ENCODE data around the gene MRPL11. TPM values are rescaled to one million over a fixed set of nuclear protein-coding genes. Genes with fewer than 3 reads are reported as not detected.

MRPL11 gene
- total and polyA plus RNA-seq, 8 donors: 15.7 to 30.2 (median 22.3) TPM

DNA sequence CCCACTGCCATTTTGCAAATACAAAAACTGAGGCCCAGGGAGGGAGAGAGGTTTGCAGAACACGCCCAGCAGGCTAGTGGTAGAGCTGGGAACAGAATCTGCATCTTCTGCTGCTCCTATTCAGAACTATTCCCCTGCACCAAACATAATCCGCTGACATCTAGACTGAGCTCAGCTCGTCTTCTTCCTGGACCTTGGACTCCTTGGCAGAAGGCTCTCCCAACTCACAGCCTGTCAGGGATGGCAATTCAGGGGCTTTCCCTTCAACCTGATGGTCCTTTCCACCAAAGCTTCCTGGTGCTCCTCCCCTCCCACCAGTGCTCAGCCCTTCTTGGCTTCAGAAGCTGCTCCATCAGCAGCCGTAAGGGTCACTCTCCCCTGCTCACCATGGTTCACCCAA, 27.3 kb downstream of the MRPL11 start:
- TF ChIP-seq, protein P1, sequence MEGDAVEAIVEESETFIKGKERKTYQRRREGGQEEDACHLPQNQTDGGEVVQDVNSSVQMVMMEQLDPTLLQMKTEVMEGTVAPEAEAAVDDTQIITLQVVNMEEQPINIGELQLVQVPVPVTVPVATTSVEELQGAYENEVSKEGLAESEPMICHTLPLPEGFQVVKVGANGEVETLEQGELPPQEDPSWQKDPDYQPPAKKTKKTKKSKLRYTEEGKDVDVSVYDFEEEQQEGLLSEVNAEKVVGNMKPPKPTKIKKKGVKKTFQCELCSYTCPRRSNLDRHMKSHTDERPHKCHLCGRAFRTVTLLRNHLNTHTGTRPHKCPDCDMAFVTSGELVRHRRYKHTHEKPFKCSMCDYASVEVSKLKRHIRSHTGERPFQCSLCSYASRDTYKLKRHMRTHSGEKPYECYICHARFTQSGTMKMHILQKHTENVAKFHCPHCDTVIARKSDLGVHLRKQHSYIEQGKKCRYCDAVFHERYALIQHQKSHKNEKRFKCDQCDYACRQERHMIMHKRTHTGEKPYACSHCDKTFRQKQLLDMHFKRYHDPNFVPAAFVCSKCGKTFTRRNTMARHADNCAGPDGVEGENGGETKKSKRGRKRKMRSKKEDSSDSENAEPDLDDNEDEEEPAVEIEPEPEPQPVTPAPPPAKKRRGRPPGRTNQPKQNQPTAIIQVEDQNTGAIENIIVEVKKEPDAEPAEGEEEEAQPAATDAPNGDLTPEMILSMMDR (IDR thresholded peaks at IDR 0.05): no peak
- WGBS, 2 donors: 44 to 50% methylated on average over 4 of the region's 4 CpGs
- no peaks in the 10 kb centered on the region for H3K9me3 ChIP-seq
- H3K36me3 ChIP-seq: no peaks in the 10 kb centered on the region
- H3K27ac ChIP-seq: no peak overlapping the region
- intact Hi-C loops (cut with DNase I): loop anchor here in 2 of 3 donors (10.0 kb wide), 1 partner anchor 273 kb away; no protein-coding TSS in a partner anchor
- FAIRE-seq (no peak), DNase-seq (no peak), ATAC-seq (no peak)
- peaks cover 0 to 5% (median 0%) of the 10 kb centered on the region in 4 donors for H3K27me3 ChIP-seq
- H3K4me1 ChIP-seq: peaks cover 0 to 4% (median 0%) of the 10 kb centered on the region in 3 donors
- no peak overlapping the region for H3K4me3 ChIP-seq

DNA sequence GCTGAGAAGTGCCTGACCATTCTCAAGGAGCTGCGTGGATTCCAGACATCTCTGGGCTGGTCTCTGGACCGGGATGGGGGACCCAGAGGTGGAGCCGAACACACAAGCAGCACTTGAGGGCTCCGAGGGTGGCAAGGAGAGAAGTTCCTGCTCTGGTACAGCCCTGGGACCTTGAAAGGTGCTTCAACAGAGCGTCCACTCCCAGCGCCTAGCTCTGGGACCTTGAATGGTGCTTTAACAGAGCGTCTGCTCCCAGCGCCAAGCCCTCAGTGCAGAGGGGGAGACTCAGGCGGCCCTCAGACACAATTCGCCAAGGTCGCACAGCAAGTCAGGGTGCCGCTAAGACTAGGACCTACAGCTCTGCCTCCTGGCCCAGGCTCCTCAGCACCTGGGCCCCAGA, 28.5 kb downstream of the MRPL11 start:
- FAIRE-seq (no peak), ATAC-seq (no peak), DNase-seq (no peak)
- peaks cover 0 to 4% (median 0%) of the 10 kb centered on the region in 3 donors for H3K4me1 ChIP-seq
- intact Hi-C loops (cut with DNase I): loop anchor here in 2 of 3 donors (10.0 kb wide), 1 partner anchor 275 kb away; no protein-coding TSS in a partner anchor
- H3K4me3 ChIP-seq: no peak overlapping the region
- no peaks in the 10 kb centered on the region for H3K9me3 ChIP-seq
- 44 to 53% methylated on average over 12 of the region's 12 CpGs for WGBS, 2 donors
- no peak overlapping the region for H3K27ac ChIP-seq
- TF ChIP-seq, protein P1 (IDR thresholded peaks at IDR 0.05): no peak
- no peaks in the 10 kb centered on the region for H3K36me3 ChIP-seq
- peaks cover 0 to 5% (median 0%) of the 10 kb centered on the region in 4 donors for H3K27me3 ChIP-seq

DNA sequence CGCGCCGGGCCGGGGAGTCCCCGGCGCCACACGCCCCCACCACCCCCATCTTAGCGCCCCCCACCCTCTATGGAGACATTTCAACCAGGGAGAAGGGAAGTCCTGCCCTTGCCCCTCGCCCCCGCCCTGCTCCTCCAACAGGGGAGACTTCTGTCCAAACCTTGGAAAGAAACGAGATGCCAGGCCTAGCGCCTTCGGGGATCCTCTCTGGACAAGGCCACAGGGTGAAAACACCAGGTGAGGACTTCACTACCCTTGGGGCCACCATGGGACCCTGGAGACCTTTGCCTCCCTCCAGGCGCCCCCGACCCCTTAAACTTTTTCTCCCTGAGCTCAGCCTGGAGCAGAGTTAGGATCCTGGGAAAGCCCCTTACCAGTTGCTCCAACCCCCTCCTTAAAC, 29.4 kb downstream of the MRPL11 start:
- H3K27me3 ChIP-seq: peaks cover 0 to 5% (median 0%) of the 10 kb centered on the region in 4 donors
- TF ChIP-seq, protein P1 (IDR thresholded peaks at IDR 0.05): no peak
- FAIRE-seq (no peak), ATAC-seq (peak in 1 of 4 donors; percentile 19), DNase-seq (no peak)
- peak overlapping the region in 1 of 4 donors; percentile 28 for H3K4me3 ChIP-seq
- H3K9me3 ChIP-seq: no peaks in the 10 kb centered on the region
- no peaks in the 10 kb centered on the region for H3K36me3 ChIP-seq
- no peak overlapping the region for H3K27ac ChIP-seq
- H3K4me1 ChIP-seq: peaks cover 0 to 4% (median 0%) of the 10 kb centered on the region in 3 donors
- intact Hi-C loops (cut with DNase I): no loop called here
- WGBS, 2 donors: 15 to 19% methylated on average over 14 to 15 of the region's 15 CpGs

DNA sequence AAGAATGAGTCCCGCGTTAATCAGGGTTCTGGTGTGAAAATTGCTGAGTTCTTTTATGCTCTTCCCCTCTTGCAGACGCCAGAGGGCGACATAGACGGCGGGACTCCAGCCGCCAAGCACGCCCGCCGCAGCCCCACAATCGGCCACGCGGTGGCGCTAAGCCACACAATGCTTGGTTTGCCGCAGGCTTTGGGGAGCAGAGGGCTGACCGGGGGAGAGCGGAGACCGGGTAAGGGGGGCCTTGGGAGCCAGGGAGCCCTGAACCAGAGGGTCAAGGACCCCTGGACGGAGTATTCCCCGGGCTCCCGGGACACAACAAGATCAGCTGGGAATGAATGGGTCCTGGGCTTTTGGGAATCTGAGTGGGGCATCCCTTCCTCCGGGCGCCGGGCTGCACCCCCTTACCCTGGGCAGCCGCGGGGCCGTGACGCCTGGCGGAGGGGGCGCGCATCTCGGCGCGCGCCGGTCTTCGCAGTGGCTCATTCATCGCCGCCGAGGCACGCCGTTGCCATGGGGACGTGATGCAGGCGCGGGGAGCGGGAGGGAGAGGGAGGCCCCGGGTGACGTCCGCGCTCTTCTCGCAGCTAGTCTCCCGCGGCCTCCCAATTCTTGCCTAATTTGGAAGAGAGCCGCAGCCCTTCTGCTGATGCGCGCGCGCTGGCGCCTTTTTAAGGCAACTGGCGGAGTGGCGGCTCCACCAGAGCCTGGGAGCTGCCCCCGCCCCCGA, 30.0 kb downstream of the MRPL11 start:
- Histone ChIP-seq H3K4me1 (peaks cover 0 to 4% (median 0%) of the 10 kb centered on the region in 3 donors), H3K4me3 (peak overlapping the region in 1 of 4 donors; percentile 28), H3K27me3 (peaks cover 0 to 5% (median 0%) of the 10 kb centered on the region in 4 donors), H3K9me3 (no peaks in the 10 kb centered on the region), H3K36me3 (no peaks in the 10 kb centered on the region), H3K27ac (no peak overlapping the region)
- intact Hi-C loops (cut with DNase I): no loop called here
- ATAC-seq (peak; percentile 88 to 100 (median 96)), DNase-seq (peak; percentile 72 to 98 (median 88)), FAIRE-seq (no peak)
- WGBS, 2 donors: 0 to 2% methylated on average over 47 to 63 of the region's 63 CpGs
- TF ChIP-seq, protein P1 (IDR thresholded peaks at IDR 0.05): peak; percentile 100

DNA sequence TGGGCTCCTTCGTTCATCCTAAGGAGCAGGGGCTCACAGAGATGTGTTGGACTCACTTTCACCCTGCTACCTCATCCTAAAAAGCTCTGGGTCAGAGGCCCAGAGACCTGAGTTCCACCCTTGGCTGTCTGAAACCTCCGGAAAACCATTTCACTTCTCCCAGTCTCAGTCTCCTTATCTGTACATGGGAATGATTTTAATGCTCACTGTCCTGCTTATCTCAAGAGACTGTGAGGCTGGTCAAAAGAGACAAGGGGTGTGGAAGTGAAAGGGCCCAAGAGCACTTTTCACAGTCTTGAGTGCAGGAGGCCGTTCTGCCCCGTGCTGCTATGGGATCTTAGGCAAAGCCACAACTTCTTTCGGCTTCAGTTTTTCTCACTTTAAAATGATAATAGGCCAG, 31.0 kb downstream of the MRPL11 start:
- Histone ChIP-seq H3K9me3 (no peaks in the 10 kb centered on the region), H3K4me1 (peaks cover 0 to 4% (median 0%) of the 10 kb centered on the region in 3 donors), H3K27me3 (peaks cover 0 to 5% (median 0%) of the 10 kb centered on the region in 4 donors), H3K27ac (no peak overlapping the region), H3K36me3 (no peaks in the 10 kb centered on the region), H3K4me3 (no peak overlapping the region)
- 47 to 56% methylated on average over 5 of the region's 5 CpGs for WGBS, 2 donors
- TF ChIP-seq, protein P1 (IDR thresholded peaks at IDR 0.05): no peak
- intact Hi-C loops (cut with DNase I): no loop called here
- no peak for ATAC-seq
- no peak for FAIRE-seq
- no peak for DNase-seq
